SK-N-MC (cell line): ENCODE data around the gene SCAPER.

ENCODE experiments used
- EZH2 ChIP-seq: fragments of 200-600 bp; sonication (generic); IDR thresholded peaks from one replicate; pipeline ENCODE4 v1.6.1; 2017; ENCODE audit warnings: antibody characterized with exemption
- FOXP2 ChIP-seq: optimal IDR thresholded peaks from 2 replicates; pipeline ENCODE3; 2011; ENCODE audit warnings: mild to moderate bottlenecking, moderate library complexity; ENCODE audit not compliant: insufficient read depth; ENCODE audit errors: extremely low read length, control extremely low read depth
- POLR2AphosphoS5 ChIP-seq: IDR thresholded peaks from 2 replicates; pipeline ENCODE4 v1.6.1; 2012; ENCODE audit warnings: mild to moderate bottlenecking, low read depth, low read length, borderline replicate concordance

DNA sequence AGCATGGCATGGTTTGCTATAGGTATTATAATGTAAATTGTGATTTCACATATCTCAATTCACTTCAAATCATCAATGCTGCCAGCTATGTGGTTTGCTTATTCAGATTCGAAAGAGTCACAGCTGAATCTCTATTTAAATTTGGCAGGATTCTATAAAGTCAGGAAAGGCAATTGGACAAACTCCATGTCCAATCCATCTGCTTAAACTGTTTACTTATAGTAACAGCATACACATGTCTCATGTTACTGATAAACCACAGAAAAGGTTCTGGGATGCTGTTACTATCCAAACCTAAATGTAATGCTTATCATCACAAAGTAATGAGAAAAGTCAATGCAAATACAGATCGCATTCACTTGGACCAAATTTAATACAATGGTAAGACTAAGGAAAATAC lies 338.9 kb downstream of the SCAPER start:
- TF ChIP-seq POLR2AphosphoS5 (no peak), EZH2 (no peak), FOXP2 (no peak)
